NCI-H524 treated with DMSO at 0.1 percent for 48 hours (cell line): ENCODE measurements around the gene JSRP1.

Source experiments
- DNase-seq: peaks from one replicate; lab custom pipeline; 2025; lab: John Stamatoyannopoulos, UW

Gene JSRP1

DNA sequence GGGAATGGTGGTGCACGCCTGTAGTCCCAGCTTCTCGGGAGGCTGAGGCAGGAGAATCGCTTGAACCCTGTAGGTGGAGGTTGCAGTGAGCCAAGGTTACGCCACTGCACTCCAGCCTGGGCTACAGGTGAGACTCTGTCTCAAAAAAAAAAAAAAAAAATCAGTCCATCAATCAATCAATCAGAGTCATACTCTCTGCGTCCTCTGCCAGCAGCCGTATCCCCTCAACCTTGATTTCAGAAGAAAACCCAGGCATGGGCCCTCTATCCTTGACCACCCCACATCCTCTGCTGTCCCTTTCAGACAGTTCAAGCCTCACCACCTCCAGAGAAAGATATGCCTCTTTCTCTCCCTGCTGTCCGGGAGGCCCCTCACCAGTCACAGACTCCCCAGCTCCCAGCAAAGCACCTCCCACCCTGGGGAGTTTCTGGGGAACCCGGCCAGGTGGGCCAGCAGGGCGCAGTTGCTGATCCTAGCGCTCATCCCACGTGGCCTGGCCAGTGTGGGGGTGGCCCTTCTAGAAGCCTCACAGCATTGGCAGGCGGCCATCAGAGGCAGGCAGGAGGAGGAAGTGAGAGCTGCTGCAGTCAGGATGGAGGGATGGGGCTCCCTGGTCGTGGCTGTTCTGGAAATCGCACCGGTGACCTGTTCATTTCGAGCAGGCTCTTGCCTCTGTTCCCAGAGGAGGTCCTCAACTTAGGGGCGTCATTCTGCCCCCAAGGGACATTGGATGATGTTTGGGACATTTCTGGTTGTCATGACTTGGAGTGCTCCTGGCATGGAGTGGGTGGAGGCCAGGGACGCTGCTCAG, 10.2 kb upstream of the JSRP1 start:
- no peak for DNase-seq

DNA sequence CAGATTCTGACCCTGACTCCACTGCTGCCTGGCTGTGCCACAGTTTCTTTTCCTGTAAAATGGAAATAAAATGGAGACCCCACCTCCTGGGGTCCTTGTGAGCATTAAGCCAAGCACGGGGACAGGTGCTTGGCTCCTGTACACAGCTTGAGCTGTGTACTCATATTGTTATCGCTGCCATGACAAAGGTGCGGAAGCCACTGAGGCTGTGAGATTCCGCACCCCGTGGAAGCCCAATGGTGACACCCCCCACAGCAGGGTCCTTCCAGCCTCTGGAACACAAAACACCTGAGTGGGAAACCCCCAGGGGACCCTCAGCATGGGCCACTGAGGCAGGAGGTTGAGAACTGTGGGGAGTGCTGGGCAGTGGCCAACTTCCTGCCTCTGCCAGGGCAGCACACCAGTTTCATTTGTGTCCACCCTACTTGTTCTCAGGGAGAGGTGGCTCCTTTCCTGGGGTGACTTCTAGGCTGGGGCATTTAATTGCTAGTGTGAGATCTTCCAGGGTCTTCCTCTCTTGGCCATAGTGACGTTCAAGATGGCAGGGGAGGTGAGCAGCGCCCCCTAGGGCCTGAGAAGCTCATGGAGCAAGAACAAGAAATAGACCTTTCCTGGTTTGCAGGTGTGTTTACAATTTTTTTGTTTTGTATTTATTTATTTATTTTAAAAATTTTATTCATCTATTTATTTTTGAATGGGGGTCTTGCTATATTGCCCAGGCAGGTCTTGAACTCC, 5.4 kb upstream of the JSRP1 start:
- no peak for DNase-seq

- DNase-seq = no peak
These were observed 4.2 kb upstream of the JSRP1 start for GRCh38 chr19:2260341-2260805.

DNA sequence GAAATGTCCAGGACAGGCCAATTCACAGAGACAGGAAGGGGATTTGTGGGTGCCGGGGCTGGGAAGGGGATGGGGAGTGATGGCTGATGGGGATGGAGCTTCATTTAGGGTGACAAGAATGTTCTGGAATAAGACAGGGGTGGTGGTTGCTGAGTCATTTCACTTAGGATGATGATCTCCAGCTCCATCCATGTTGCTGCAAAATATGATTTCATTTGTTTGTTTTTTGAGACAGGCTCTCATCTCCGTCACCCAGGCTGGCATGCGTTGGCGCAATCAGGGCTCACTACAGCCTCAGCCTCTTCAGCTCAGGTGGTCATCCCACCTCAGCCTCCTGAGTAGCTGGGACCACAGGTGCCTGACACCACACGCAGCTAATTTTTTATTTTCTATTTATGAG, 3.1 kb upstream of the JSRP1 start:
- no peak for DNase-seq

GRCh38 chr19:2255112-2255845, 938 bp downstream of the JSRP1 start:
- DNase-seq = no peak

DNA sequence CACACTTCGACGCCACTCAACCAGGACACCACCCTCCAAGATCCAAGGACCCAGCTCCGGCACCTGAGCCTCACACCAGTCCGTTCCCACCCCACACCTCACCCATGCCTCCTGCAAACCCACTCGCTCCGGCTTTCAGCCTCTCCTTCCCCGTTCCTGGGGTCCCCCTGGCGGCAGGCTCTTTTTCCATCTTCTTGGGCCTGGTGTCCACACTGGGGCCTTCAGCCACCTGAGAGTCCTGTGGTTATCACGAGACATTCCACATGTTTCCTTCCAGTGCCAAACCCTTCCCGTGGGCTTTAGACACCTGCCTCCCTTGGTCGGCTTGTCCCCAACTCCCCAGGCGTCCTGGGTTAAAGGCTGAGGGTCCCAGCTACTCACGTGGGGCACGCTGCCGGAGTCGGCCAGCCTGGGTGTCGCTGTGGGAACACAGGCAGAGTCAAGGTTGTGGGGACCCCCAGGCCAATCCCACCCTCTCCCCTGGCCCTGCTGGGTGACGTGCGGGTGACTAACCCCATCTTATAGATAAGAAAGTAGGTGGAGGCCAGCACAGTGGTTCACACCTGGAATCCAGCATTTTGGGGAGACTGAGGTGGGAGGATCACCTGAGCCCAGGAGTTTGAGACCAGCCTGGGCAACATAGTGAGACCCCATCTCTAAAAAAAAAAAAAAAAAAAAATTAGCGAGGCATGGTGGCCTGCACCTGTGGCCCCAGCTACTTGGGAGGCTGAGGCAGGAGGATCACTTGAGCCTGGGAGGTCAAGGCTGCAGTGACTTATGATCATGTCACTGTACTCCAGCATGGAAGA, 1.9 kb downstream of the JSRP1 start:
- no peak for DNase-seq

- DNase-seq = no peak
These were observed 2.8 kb downstream of the JSRP1 start for GRCh38 chr19:2253106-2254063.

- DNase-seq = no peak
These were observed 3.5 kb downstream of the JSRP1 start for GRCh38 chr19:2252797-2253105.

DNA sequence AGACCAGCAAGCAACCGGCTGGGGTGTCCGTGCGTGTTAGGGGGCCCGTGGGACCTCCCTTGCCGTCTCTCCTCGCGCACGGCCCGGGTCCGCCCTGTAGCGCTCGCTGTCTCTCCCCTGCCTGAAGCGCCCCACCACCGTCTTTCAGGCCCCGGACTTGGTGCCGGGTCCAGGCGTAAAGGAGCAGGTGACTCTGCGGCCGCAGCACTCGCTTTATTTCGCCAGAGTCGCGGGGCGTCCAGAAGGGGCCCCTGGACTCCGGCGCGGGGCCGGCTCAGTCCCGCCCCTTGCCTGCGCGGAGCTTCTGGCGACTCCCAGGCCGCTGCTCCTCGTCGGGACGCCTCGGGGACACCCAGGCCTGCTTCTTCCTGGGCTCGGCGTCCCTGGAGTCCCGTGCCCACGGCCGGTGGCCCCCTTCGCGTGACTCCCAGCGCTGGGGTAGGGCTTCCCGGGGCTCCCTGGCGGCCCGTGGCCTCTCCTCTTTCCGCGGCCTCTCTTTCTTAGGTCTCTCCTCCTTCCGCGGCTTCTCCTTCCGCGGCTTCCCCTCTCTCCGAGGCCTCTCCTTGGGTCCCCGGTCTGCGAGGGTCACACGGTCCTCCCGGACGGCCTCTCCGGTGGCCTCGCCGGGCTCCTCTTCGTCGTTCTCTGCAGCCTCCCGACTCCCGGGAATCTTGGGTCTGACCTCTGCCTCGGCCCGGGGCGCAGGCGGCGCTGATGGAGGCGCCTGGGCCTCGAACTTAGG, 4.0 kb downstream of the JSRP1 start:
- DNase-seq = no peak

- DNase-seq = no peak
These were observed 4.8 kb downstream of the JSRP1 start for GRCh38 chr19:2251106-2252054.

GRCh38 chr19:2250766-2251105, 5.5 kb downstream of the JSRP1 start:
- no peak for DNase-seq

DNA sequence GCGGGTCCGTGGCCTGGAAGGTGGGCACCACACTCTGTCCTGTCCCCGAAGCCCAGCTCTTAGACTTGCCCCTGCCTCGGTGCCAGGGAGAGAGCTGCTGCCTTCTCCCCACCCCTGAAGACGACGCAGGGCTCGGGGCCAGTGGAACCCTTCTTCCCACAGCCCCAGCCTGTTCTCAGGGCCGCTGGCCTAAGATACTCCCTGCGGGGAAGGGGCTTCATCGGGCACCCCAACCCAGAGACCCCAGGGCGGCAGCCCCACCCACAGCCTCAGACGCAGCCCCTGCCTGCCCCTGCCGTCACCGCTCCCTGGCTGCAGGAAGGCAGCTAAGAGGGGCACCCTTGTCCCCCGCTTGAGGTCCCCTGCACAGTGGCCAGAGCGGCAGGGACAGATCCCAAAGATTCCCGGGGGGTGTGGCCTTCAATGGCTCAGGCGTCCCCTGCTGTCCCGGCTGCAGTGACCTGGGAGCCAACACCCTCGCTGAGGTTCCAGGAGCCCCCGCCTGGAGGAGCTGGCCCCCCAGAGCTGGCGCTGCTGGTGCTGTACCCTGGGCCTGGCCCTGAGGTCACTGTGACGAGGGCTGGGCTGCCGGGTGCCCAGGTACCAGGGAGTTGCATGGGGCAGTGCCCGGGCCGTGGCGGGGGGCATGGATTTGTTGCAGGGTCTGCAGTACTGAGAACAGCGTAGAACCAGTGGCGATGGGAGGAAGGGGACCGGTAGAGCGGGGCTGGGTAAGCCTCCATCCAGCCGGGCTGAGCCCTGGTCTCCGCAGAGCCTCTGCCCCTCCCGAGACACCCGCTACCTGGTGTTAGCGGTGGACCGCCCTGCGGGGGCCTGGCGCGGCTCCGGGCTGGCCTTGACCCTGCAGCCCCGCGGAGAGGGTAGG, 6.1 kb downstream of the JSRP1 start:
- DNase-seq = no peak

GRCh38 chr19:2249010-2249866, 7.0 kb downstream of the JSRP1 start, which contains the start of gene AMH:
AMH (plus strand) TSS chr19:2249323; CDS start chr19:2249333, 10 bp downstream.
- DNase-seq = no peak

DNA sequence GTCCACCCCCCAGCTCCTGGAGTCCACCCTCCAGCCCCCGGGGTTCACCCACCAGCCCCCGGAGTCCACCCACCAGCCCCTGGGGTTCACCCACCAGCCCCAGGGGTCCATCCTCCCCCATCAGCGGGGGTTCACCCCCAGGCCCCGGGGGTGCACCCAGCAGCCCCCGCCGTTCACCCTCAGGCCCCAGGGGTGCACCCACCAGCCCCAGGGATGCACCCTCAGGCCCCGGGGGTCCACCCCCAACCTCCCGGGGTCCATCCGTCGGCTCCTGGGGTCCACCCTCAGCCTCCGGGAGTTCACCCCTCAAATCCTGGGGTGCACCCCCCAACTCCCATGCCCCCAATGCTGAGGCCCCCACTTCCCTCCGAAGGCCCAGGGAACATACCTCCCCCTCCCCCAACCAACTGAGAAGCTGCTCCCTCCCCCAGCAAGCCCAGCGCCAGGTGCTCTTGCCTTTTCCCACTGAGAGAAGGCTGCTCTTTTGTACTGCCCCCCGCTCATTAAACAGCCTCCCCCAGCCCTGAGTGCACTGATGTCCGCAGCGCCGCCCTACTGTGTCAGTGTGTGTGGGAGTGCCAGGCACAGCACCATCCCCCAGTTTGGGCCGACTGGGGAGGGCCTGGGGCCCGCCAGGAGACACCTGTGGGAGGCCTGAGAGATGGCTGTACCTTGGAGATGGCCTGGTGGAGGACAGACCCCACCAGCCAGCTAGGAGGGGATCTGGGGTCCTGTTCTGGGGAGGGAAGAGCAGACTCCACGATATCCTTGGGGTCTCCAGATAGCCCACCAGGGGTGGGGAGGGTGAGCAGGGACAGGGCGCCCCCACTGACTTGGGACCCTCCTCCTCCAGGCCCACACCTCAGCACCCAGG, 7.8 kb downstream of the JSRP1 start:
- no peak for DNase-seq

- DNase-seq = no peak
These were observed 8.7 kb downstream of the JSRP1 start for GRCh38 chr19:2247433-2248101.
